HFFc6 (cell line): ENCODE results near the gene FN3K. TPM values are rescaled to one million over a fixed set of nuclear protein-coding genes. Genes with fewer than 3 reads are reported as not detected.
"Not testable (repeated sequence)": the region's sequence is repeated elsewhere in the genome, so short reads cannot be mapped to it uniquely, and the experiment has no call there.

Source experiments
- DNase-seq: peaks from one replicate; pipeline ENCODE4 v3.0.0-alpha.2; 2018
- H3K27ac Mint-ChIP-seq: 2 replicates; pipeline ENCODE4 v1.8.0; 2020; ENCODE audit warnings: mild to moderate bottlenecking, mixed read lengths
- H3K27me3 Mint-ChIP-seq: 2 replicates; pipeline ENCODE4 v1.8.0; 2021; ENCODE audit warnings: mild to moderate bottlenecking, moderate library complexity, mixed read lengths; ENCODE audit not compliant: insufficient read depth
- H3K36me3 Mint-ChIP-seq: 2 replicates; pipeline ENCODE4 v1.8.0; 2021; ENCODE audit warnings: low read depth, mixed read lengths
- H3K4me1 Mint-ChIP-seq: 2 replicates; pipeline ENCODE4 v1.8.0; 2020; ENCODE audit warnings: low read depth, mixed read lengths
- H3K4me3 Mint-ChIP-seq: 2 replicates; pipeline ENCODE4 v1.8.0; 2020; ENCODE audit warnings: mild to moderate bottlenecking, moderate library complexity, mixed read lengths
- H3K9me3 Mint-ChIP-seq: 2 replicates; pipeline ENCODE4 v1.8.0; 2020; ENCODE audit warnings: mild to moderate bottlenecking, mixed read lengths
- total RNA-seq, 6 experiments: library from RNA; stranded (reverse); fragmentation: NEBNext Ultra II Directional; extraction: Animal tissue kit (Norgen Biotek cat#: 25700); gene quantifications; 2 replicates in 1 of 6; 3 replicates in 5 of 6; pipeline ENCODE4 v1.2.3, GENCODE V29; 2021
- TF ChIP-seq, protein P1 (sequence below): fragments of 200-600 bp; sonication (generic); IDR thresholded peaks from 2 replicates; pipeline ENCODE4 v1.5.0; 2021; ENCODE audit warnings: antibody characterized with exemption, mild to moderate bottlenecking

Gene FN3K
- total RNA-seq, 6 experiments from 2014 or later = 0.96 to 2.9 (median 1.6) TPM

DNA sequence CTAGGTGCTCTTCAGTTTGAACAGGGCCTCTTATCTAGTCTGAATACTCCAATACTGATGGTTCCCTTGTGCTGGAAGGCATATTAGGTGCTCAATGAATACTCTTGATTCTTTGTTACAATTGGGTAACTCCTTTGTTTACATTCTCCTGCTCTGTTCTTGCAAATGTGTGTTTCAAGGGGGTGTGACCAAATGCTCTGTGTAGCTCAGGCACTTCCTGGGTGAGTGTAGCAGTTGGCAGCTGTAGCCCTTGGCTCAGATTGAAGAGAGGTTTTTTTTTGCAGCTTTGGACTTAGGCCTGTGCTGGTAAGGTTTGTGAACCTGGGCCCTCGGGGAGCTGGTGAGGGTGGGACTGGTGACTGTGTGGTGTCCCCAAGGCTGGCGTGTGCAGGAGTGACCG, 36.6 kb downstream of the FN3K start:
- Mint-ChIP-seq H3K27me3 (no peaks in the 10 kb centered on the region; the same call in 1 of the 2 replicates), H3K4me3 (no peak overlapping the region), H3K36me3 (peaks cover 20% of the 10 kb centered on the region; the same call in 1 of the 2 replicates), H3K27ac (no peak overlapping the region; the same call in 1 of the 2 replicates), H3K9me3 (no peaks in the 10 kb centered on the region), H3K4me1 (peaks cover 10% of the 10 kb centered on the region)
- DNase-seq = peak; percentile 68
- TF ChIP-seq, protein P1, sequence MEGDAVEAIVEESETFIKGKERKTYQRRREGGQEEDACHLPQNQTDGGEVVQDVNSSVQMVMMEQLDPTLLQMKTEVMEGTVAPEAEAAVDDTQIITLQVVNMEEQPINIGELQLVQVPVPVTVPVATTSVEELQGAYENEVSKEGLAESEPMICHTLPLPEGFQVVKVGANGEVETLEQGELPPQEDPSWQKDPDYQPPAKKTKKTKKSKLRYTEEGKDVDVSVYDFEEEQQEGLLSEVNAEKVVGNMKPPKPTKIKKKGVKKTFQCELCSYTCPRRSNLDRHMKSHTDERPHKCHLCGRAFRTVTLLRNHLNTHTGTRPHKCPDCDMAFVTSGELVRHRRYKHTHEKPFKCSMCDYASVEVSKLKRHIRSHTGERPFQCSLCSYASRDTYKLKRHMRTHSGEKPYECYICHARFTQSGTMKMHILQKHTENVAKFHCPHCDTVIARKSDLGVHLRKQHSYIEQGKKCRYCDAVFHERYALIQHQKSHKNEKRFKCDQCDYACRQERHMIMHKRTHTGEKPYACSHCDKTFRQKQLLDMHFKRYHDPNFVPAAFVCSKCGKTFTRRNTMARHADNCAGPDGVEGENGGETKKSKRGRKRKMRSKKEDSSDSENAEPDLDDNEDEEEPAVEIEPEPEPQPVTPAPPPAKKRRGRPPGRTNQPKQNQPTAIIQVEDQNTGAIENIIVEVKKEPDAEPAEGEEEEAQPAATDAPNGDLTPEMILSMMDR = no peak

DNA sequence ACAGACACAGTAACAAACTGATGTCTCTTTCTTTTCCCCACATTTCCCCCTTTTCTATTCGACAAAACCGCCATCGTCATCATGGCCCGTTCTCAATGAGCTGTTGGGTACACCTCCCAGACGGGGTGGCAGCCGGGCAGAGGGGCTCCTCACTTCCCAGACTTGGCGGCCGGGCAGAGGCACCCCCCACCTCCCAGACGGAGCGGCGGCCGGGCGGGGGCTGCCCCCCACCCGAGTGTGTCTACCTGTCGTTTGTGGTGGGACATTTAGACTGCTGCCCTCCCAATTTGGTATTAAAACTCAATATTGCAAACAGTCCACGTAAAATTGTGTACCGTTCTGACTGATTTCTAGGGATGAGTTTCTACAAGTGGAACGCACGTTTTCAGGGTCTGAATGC, 39.0 kb downstream of the FN3K start:
- not testable (repeated sequence) for H3K27me3 Mint-ChIP-seq, DNase-seq, H3K4me3 Mint-ChIP-seq, H3K27ac Mint-ChIP-seq, H3K9me3 Mint-ChIP-seq, H3K4me1 Mint-ChIP-seq
- H3K36me3 Mint-ChIP-seq = peaks cover 14% of the 10 kb centered on the region; the same call in 1 of the 2 replicates

DNA sequence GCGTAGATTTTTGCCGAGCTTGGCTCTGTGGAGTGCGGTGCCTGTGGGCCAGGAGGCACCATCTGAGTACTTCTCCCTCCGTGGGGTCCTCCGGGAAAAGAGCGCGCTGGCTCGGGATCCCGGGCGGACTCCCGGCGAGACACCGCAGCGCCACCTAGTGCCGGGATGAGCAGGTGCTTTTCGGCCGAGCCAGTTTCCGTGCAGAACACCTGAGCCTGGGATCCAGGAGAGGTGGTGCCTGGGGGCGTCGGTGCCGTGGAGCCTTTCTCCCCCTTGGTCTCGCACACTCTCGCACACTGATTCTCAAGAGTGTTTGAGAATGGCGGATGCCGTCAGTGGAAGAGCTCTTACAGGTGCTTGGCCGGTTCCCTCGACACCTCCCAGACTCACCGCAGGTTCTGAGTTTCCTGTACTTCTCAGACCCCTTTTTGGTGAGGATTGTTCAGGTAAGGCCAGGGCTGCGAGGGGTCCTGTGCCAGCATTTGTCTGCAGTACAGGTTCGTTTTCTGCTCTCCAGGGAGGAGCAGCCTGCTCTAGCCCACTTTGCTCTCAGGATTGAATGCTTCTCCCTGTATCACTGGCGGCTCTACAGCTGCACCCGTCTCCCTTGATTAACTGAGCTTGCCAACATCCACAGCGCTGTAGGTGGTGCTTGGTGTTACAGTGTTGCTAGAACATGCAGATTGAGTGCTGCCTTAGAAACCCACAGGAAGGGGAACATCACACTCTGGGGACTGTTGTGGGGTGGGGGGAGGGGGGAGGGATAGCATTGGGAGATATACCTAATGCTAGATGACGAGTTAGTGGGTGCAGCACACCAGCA, 39.8 kb downstream of the FN3K start:
- Mint-ChIP-seq H3K4me3 (no peak overlapping the region), H3K27me3 (no peaks in the 10 kb centered on the region; the same call in 1 of the 2 replicates), H3K4me1 (peaks cover 13% of the 10 kb centered on the region), H3K9me3 (no peaks in the 10 kb centered on the region), H3K27ac (no peak overlapping the region), H3K36me3 (peaks cover 14% of the 10 kb centered on the region; the same call in 1 of the 2 replicates)
- no peak for DNase-seq
- TF ChIP-seq, protein P1 = peak; percentile 91

DNA sequence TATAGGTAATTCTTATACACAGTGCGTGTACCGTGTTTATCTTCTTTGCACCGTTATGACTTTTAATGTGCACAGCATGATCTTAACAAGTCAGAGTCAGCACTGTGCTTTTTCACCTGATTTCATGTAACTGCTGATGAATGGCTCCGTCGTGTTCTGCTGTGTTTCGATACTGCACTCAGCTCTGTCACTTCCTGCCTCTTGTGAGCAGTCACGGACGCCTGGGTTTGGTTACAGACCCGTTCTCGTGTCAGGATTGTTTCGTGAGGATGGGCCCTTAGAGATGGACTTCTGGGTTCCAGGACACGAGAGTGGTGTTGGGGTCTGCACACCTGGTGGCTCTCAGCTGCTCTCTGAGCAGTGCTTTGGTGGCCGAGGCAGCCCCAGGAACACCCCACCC, 41.0 kb downstream of the FN3K start:
- TF ChIP-seq, protein P1 = no peak
- peaks cover 14% of the 10 kb centered on the region; the same call in 1 of the 2 replicates for H3K36me3 Mint-ChIP-seq
- H3K27ac Mint-ChIP-seq = no peak overlapping the region
- peaks cover 16% of the 10 kb centered on the region for H3K4me1 Mint-ChIP-seq
- no peaks in the 10 kb centered on the region; the same call in 1 of the 2 replicates for H3K27me3 Mint-ChIP-seq
- DNase-seq = no peak
- H3K9me3 Mint-ChIP-seq = no peaks in the 10 kb centered on the region
- H3K4me3 Mint-ChIP-seq = no peak overlapping the region

DNA sequence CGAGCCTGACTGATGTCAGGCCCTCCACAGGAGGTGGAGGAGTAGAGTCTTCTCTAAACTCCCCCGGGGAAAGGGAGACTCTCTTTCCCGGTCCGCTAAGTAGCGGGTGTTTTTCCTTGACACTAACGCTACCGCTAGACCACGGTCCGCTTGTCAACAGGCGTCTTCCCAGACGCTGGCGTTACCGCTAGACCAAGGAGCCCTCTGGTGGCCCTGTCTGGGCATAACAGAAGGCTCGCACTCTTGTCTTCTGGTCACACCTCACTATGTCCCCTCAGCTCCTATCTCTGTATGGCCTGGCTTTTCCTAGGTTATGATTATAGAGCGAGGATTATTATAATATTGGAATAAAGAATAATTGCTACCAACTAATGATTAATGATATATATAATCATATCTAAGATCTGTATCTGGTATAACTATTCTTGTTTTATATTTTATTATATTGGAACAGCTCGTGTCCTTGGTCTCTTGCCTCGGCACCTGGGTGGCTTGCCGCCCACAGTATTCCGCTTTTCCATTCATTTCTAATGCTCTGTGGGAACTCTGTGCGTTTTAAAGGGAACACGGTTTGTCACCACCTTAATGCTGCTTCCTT, 42.5 kb downstream of the FN3K start:
- H3K27ac Mint-ChIP-seq, H3K27me3 Mint-ChIP-seq, H3K36me3 Mint-ChIP-seq, H3K4me1 Mint-ChIP-seq, H3K9me3 Mint-ChIP-seq, H3K4me3 Mint-ChIP-seq, DNase-seq: not testable (repeated sequence)
- TF ChIP-seq, protein P1 = peak; percentile 66

DNA sequence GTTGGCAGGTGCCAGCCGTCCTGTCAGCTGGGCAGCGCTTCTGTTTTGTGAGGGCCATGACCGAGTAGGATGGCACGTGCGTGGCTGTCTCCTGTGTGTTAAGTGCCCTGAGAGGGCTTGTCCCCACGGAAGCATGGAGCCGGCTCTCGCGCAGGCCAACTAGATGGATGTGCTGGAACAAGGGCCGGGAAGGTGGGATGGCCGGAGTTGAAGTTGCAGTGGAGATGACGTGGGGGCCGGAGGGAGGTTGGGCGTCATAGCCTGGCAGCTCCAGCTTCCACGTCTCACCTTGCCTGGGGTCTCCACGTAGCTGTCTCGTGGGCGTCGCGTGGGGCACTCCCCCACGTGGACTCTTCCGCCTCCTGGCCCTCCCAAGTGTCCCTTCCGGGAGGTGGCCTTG, 44.1 kb downstream of the FN3K start:
- Mint-ChIP-seq H3K4me3 (no peak overlapping the region), H3K27me3 (no peaks in the 10 kb centered on the region; the same call in 1 of the 2 replicates), H3K4me1 (peaks cover 6% of the 10 kb centered on the region; the same call in 1 of the 2 replicates), H3K27ac (no peak overlapping the region), H3K9me3 (no peaks in the 10 kb centered on the region), H3K36me3 (peaks cover 5% of the 10 kb centered on the region; the same call in 1 of the 2 replicates)
- no peak for DNase-seq
- TF ChIP-seq, protein P1 = no peak
